NT2/D1 (cell line): ENCODE data around the gene EMC8.

Experiments
- SUZ12 ChIP-seq: IDR thresholded peaks from 2 replicates; pipeline ENCODE4 v1.6.1; 2011; ENCODE audit not compliant: insufficient read length, insufficient read depth; ENCODE audit errors: extremely low read depth
- YY1 ChIP-seq: IDR thresholded peaks from 2 replicates; pipeline ENCODE4 v1.6.1; 2011; ENCODE audit not compliant: insufficient read length, insufficient read depth
- ZNF274 ChIP-seq: IDR thresholded peaks from 2 replicates; pipeline ENCODE4 v1.6.1; 2011; ENCODE audit warnings: mild to moderate bottlenecking, low read depth, low read length

- TF ChIP-seq YY1 (no peak), ZNF274 (no peak), SUZ12 (no peak)
These were observed 28.6 kb downstream of the EMC8 start for GRCh38 chr16:85770741-85771140.
